Measurements from ENCODE around the gene CDHR5.

Gene CDHR5

GRCh38 chr11:645536-645935, 20.8 kb upstream of the CDHR5 start:
- no peak for TF ChIP-seq CTCF (IDR thresholded peaks at IDR 0.05; ENCODE audit: low read depth, low read length, missing control alignments)
- DNase-seq (ENCODE audit: low read depth): no peak
- in situ Hi-C loops (cut with HindIII; ENCODE audit: low sequenced_read_pairs): no loop called here
- no peak overlapping the region for H3K4me3 ChIP-seq (ENCODE audit: low read depth, low read length)

GRCh38 chr11:643849-644738, 19.3 kb upstream of the CDHR5 start:
- in situ Hi-C loops (cut with HindIII; ENCODE audit: low sequenced_read_pairs): no loop called here
- TF ChIP-seq CTCF (IDR thresholded peaks at IDR 0.05; ENCODE audit: low read depth, low read length, missing control alignments): no peak
- DNase-seq (ENCODE audit: low read depth): no peak
- H3K4me3 ChIP-seq (ENCODE audit: low read depth, low read length): no peak overlapping the region

- no peak for DNase-seq (ENCODE audit: low read depth)
- in situ Hi-C loops (cut with HindIII; ENCODE audit: low sequenced_read_pairs): no loop called here
- H3K4me3 ChIP-seq (ENCODE audit: low read depth, low read length): no peak overlapping the region
- TF ChIP-seq CTCF (IDR thresholded peaks at IDR 0.05; ENCODE audit: low read depth, low read length, missing control alignments): no peak
Measured at GRCh38 chr11:643366-643765, 18.6 kb upstream of the CDHR5 start.

- in situ Hi-C loops (cut with HindIII; ENCODE audit: low sequenced_read_pairs): no loop called here
- H3K4me3 ChIP-seq (ENCODE audit: low read depth, low read length): no peak overlapping the region
- no peak for DNase-seq (ENCODE audit: low read depth)
- no peak for TF ChIP-seq CTCF (IDR thresholded peaks at IDR 0.05; ENCODE audit: low read depth, low read length, missing control alignments)
Measured at GRCh38 chr11:641806-642370, 17.1 kb upstream of the CDHR5 start.

GRCh38 chr11:640021-640706, 15.4 kb upstream of the CDHR5 start:
- TF ChIP-seq CTCF (IDR thresholded peaks at IDR 0.05; ENCODE audit: low read depth, low read length, missing control alignments): no peak
- H3K4me3 ChIP-seq (ENCODE audit: low read depth, low read length): no peak overlapping the region
- DNase-seq (ENCODE audit: low read depth): no peak
- in situ Hi-C loops (cut with HindIII; ENCODE audit: low sequenced_read_pairs): no loop called here

- no peak for DNase-seq (ENCODE audit: low read depth)
- in situ Hi-C loops (cut with HindIII; ENCODE audit: low sequenced_read_pairs): no loop called here
- TF ChIP-seq CTCF (IDR thresholded peaks at IDR 0.05; ENCODE audit: low read depth, low read length, missing control alignments): no peak
- H3K4me3 ChIP-seq (ENCODE audit: low read depth, low read length): no peak overlapping the region
Measured at GRCh38 chr11:639332-639955, 14.7 kb upstream of the CDHR5 start.

Measured in astrocyte of the cerebellum (primary cell).